Activated CD8-positive, alpha-beta memory T cell treated with anti-CD3 and anti-CD28 coated beads, Interleukin-2, amount 50 U/mL, for 24 hours (primary cell): ENCODE results near the gene HDAC4.

Experiments
- DNase-seq: peaks from one replicate; pipeline ENCODE4 v3.0.0-alpha.2; 2020; ENCODE audit errors: extremely low read depth

HDAC4 gene

GRCh38 chr2:239141021-239141760 lies 259.6 kb downstream of the HDAC4 start:
- no peak for DNase-seq

GRCh38 chr2:239140346-239141020 lies 260.3 kb downstream of the HDAC4 start:
- no peak for DNase-seq

- DNase-seq: no peak
Measured at GRCh38 chr2:239139566-239139965, 261.3 kb downstream of the HDAC4 start.

GRCh38 chr2:239139101-239139500 lies 261.7 kb downstream of the HDAC4 start:
- DNase-seq: no peak

GRCh38 chr2:239138610-239139009 lies 262.2 kb downstream of the HDAC4 start:
- DNase-seq: no peak

GRCh38 chr2:239137898-239138283 lies 262.9 kb downstream of the HDAC4 start:
- DNase-seq: no peak

GRCh38 chr2:239137165-239137897 lies 263.5 kb downstream of the HDAC4 start:
- DNase-seq: no peak

- DNase-seq: no peak
Measured at GRCh38 chr2:239136762-239137161, 264.1 kb downstream of the HDAC4 start.

- no peak for DNase-seq
Measured at GRCh38 chr2:239136203-239136602, 264.6 kb downstream of the HDAC4 start.

- no peak for DNase-seq
Measured at GRCh38 chr2:239135531-239135930, 265.3 kb downstream of the HDAC4 start.

- DNase-seq: no peak
Measured at GRCh38 chr2:239133945-239134570, 266.8 kb downstream of the HDAC4 start.

- DNase-seq: no peak
Measured at GRCh38 chr2:239132786-239133185, 268.0 kb downstream of the HDAC4 start.

- DNase-seq: no peak
Measured at GRCh38 chr2:239132156-239132709, 268.6 kb downstream of the HDAC4 start.

- DNase-seq: no peak
Measured at GRCh38 chr2:239131521-239131920, 269.3 kb downstream of the HDAC4 start.

- no peak for DNase-seq
Measured at GRCh38 chr2:239130786-239131325, 270.0 kb downstream of the HDAC4 start.

- no peak for DNase-seq
Measured at GRCh38 chr2:239130041-239130440, 270.8 kb downstream of the HDAC4 start.

GRCh38 chr2:239129147-239129920 lies 271.5 kb downstream of the HDAC4 start:
- no peak for DNase-seq

- no peak for DNase-seq
Measured at GRCh38 chr2:239128706-239129105, 272.1 kb downstream of the HDAC4 start.

- DNase-seq: no peak
Measured at GRCh38 chr2:239127513-239127912, 273.3 kb downstream of the HDAC4 start.

- DNase-seq: no peak
Measured at GRCh38 chr2:239125726-239126675, 274.8 kb downstream of the HDAC4 start.
